Tongue (tissue), 2 donors: ENCODE measurements around the gene KCNJ12. TPM values are rescaled to one million over a fixed set of nuclear protein-coding genes. Genes with fewer than 3 reads are reported as not detected.
"Not testable (repeated sequence)": the region's sequence is repeated elsewhere in the genome, so short reads cannot be mapped to it uniquely, and the experiment has no call there.

ENCODE experiments used
- DNase-seq: peaks from one replicate; pipeline ENCODE4 v3.0.0-alpha.2; 2015
- total RNA-seq: library from RNA; depleted of rRNA; stranded (reverse); fragments of >200 nt; gene quantifications from one replicate; pipeline ENCODE4 v1.2.3, GENCODE V29; 2014

Gene KCNJ12
- total RNA-seq, 1 donor from 2014 or later = 34.0 TPM

DNA sequence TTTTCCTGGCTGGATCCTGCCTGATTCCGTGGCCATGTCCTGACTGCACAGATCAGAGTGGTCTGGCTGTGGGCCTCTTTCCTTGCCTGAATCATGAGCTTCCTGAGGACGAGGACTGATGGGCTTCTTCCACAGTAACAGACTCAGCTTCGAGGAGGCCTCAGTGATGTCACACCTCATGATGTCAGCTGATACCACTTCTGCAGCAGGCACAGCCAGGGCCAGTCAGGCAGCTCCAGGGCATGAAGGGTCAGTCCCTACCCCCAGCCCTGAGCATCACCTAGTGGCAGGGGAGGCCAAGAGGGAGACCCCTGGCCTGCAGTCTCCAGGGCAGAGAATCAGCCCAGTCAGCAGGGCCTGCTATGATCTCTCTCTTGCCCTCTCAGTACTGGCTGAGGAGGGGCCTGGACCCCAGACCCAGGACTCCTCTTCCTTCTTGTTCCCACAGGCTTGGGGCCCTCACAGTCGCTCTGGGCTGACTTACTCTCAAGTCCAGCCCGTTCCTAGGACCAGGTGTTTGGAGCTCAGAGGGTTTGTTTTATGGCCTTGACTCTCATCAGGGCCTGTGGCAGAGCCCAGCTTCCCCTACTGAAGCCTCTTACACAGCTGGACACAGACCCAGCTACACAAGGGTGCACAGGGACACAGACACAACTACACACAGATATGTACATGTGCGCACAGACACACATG is 26.7 kb upstream of the KCNJ12 start:
- not testable (repeated sequence) for DNase-seq

DNA sequence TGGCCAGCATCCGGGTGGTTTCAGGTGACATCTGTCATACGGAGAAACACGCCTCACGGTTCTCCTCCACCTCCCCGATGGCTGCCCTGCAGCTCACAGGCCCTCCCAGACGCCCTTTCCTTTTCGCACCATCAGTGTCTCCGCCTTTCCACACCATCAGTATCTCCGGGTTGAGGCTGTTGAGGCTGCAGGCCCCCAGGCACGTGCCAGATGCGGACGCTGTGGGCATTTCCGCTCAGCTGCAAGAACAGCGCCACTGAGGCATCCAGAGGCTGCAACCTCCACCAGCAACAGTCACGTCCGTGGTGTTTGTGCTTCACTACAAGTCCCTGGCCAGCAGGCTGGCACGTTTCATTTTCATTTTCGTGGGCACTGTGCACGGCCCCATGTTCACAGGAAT is 25.7 kb upstream of the KCNJ12 start:
- DNase-seq = not testable (repeated sequence)

DNA sequence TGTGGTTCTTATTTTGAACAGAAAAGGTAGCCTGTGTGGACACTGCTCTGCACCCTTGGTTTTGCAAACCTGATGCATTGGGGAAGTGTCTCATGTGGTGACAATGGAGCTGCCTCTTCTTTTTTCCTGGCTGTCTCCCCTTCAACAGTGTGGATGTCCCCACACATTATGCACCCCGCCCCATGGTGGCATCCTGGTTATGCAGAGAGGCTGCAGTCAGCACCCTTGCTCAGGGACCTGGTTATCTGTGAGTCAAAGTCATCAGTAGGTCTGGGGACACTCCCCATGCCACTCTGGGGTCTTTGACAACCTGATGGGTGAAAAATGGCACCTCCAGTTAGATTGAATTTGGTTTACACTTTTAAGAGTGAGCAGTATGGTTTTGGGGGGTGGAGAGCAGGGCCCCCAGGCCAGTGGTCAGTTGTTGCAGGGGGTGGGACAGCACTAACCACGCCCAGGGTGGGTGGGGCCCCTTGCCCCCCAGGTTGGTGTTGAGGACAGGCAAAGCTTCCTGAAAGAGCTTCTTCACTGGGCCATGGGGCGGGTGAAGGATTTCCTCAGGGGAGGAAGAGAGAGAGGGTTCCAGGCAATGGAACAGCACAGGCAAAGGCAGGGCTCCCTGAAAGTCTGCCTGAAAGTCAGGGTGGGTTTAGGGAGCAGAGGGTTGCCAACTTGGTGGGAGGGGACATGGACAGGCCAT is 24.6 kb upstream of the KCNJ12 start:
- no peak for DNase-seq

DNA sequence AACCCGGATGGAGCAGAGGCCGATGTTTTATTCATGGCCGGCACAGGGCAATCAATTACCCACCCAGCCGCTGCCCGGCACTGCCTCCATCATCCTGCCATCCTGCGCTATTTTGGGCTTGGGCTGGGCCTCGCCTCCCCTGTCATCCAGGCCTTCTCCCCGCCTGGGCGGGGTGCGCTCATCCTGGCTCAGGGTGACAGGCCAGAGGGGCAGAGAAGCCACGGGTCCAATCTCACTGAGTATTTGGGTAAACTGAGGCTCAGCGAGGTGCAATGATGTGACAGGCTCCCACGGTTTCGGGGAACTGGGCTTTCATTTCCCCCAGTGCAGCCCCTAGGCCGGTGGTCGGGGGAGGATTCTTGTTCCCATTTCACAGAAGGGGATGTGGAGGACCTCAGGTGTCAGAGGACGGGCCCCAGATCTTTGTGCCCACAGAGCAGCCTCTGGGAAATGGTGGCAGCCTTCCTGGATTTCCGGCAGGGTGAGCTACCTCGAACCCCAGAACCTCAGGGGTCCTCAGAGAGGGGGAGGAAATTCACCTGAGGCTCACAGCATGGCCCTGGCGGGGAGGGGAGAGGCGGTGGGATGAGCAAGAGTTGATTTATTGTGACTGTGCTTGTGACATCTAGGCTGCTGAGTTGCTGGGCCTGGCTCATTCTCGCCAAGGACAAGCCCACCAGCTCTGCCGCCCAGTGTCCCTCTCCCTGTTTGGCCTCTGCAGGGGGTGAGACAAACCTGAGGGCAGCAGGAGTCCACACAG is 23.8 kb upstream of the KCNJ12 start:
- DNase-seq = no peak

DNA sequence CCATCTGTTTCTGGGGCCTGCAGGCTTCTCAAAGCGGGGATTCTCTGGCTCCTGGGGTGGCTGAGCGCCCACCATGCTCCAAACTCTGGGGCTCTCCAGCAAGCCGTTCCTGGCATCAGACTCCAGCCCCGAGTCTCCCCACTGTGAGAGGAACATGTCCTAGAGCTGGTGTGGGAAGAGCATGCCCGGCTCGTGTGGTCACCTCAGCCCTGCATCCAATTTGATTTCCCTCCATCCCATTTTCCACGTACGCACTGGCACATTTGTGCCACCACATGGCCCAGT is 23.2 kb upstream of the KCNJ12 start:
- DNase-seq = no peak

DNA sequence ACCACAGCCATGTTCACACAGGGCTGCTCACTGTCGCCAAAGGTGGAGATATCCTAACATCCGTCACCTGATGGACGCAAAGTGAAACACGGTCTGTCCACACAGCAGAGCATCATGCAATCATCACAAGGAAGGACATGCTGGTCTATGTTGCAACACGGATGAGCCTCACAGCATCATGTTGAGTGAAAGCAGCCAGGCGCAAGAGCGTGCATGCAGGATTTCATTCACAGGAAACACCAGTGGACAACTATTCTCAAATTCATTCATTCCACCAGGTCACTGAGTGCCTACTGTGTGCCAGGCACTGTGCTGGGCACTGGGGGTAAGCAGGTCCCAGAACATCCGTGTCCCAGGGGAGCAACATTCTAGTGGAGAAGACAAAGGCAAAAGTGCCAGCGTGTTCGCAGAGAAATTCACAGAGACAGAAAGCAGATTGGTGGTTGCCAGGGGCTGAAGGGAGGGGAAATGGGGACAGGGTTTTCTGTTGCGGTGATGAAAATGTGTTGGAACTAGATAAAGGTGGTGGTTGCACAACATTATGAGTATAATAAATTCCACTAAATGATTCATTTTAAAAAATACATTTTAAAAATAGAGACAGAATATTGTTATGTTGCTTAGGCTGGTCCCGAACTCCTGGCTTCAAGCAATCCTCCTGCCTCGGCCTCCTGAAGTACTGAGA is 22.7 kb upstream of the KCNJ12 start:
- DNase-seq = no peak

DNA sequence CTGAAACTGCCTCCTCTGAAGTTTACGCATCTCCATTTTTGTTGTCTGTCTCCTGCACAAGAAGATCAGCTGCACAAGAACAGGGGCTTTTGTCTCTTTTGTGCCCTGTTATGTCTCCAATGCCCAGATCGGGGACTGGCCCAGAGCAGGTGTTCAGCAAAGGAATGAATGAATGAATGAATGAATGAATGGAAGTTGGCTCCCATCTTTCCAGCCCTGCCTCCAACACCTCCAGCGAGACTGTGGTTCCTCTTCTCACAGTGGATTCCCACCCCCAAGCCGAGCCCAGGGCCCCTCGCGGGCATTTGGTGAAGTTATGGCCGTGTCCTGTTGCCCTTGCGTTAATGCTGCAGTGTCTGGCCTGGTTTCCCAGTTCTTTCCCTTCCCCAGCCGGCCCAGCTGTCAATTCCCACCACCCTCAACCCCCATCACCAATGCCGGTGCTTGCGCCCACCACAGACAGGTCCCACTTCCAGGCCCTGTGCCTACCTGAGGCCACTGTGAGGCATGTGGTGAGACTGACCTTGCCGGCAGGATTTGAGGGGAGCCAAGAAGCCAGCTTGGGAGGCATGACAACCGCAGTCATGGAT is 21.3 kb upstream of the KCNJ12 start:
- no peak for DNase-seq

DNA sequence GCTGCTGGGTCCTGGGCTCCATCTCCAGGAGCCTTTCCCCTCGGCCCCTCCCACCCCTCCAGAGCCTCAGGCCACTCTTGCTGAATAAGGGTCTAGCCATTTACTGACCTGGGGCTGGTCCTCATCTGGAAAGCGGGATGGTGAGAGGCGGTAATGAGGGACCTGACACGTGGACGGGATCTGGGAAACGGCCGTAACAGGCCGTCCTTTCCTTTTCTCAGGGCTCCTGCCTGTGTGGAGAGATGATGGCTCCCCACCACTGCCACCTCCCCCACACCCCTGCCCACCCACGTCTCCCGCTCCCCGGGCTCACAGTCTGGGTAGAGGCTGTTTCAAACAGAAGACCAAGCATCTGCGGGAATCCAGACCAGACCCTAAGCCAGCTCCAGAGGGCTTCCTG is 20.6 kb upstream of the KCNJ12 start:
- DNase-seq = no peak

DNA sequence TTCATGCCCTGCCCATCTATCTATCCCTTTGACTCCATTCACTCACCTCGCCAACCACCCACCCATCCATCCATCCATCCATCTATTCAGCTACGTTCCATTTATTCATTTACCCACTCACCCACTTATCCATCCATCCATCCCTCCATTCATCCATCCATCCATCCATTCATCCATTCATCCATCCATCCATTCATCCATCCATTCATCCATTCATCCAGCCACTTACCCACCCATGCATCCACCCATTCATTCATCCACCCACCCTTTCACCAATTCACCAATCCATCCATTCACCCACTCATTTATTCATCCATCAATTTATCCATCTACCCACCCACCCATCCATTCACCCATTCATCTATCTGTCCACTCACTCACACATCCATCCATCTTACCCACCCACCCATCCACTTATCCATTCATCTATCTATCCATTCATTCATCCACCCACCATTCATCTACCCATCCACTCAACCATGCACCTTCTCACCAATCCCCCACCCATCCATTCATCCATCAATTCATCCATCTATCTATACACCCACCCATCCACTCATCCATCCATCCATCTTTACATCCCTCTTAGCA is 19.5 kb upstream of the KCNJ12 start:
- no peak for DNase-seq

DNA sequence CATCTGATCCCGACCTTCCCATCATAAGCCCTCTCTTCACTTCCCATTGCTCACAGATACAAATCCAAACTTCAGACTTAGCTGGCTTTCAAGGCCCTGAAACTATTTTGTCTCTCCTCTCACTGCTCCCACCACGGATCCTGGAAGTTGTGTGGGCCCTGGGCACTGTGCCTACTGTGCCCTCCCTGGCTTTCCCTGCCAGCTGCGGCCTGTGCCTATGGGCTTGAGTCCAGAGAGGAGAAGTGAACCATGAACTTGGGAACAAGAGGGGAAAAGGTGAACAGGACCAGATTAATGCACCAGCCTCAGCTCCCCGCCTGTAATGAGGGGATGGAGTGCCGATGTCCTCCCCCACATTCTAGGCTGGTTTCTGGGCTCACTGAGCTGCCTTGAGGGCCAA is 18.9 kb upstream of the KCNJ12 start:
- peak; percentile 41 for DNase-seq

DNA sequence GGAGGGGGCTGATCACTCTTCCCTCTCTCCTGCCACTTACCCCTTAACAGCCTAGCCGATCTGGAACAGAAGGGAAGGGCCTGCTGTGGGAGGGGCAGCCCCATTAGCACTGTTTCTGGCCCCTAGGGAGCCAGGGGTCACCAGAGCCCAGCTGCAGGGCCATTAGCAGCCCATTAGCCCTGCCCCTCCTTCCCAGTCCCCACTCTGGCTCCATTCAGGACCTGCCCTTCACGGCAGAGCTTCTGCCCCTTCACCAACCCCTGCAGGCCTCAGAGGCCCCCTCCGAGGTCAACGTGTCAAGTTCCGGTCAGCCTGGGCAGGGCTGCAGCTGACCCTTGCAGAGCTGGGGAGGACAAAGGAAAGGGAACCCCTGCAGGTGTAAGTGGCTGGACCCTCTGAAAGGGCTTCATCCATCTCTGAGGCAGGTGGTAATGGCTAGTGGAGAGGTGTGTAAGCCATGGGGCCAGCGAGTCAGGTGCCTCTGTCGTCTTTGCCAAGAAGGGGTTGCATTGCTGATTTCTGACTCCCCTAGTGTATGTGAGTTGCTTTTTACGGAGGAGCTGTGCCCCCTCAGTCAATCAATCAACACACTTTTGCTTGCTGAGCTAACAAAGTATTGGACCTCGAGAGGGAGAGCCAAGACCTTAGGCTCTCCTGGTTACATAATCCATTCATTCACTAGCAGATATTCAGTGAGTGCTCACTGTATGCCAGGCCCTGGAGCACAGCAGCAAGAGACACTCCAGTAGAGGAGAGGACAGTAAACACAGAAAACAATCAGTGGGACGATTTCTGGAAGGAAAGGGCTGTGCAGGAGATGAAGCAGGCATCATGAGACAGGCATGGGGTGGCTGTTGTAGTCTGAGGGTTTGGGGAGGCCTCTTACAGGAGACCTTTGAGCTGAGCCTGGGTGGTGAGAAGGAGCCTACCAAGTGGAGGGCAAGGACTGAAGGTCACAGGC is 18.2 kb upstream of the KCNJ12 start:
- DNase-seq = no peak

DNA sequence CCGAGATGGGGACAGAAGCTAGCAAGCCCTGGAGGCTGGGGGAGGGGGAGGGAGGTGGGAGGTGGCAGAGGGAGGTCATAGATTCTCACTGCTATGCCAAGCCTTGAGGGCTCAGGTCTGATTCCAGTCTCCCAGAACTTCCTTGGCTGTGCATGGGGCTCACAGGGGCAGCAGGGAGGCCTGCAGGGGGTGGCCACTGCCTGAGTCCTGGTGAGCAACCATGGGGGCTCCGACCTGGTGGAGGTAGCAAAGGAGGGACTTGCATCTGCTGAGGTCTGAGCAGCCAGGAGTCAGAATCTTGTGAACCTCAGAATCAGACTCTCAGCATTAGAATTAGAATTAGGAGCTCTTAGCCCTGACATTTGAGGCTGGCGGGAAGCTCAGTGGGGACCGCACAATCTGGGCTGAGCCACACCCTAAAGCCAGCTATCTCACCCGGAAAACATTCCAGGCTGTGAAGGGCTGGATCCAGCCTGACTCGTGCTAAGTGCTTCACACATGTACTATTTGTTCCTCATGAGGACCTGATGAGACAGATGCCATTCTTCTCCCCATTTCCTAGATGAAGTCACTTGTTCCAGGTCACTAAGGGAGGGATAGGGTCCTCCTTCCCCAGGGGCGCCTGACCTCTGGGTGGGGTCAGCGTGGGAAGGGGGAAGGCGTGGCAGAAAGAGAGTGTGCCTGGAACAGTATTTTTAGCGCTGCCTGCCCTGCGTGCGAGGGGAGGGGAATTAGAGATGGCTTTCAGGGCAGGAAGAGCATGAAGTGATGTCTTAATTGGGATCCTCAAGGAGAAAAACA is 17.3 kb upstream of the KCNJ12 start:
- peak; percentile 77 for DNase-seq

DNA sequence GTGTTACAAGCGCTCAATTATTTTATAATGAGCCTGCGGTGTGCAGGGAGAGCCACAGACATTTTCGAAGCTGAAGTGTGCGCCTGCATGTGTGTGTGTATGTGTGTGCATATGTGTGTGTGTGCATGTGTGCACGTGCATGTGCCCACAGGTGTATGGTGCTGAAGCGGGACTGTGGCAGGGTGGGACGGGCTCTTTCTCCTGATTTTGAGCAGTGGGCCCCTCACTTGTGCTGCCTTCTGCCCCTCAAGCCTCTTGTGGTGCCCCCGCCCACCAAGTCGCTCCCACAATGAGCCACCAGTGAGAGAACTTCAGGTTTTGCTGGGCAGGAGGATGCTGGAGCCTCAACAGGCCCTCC is 16.7 kb upstream of the KCNJ12 start:
- DNase-seq = no peak

DNA sequence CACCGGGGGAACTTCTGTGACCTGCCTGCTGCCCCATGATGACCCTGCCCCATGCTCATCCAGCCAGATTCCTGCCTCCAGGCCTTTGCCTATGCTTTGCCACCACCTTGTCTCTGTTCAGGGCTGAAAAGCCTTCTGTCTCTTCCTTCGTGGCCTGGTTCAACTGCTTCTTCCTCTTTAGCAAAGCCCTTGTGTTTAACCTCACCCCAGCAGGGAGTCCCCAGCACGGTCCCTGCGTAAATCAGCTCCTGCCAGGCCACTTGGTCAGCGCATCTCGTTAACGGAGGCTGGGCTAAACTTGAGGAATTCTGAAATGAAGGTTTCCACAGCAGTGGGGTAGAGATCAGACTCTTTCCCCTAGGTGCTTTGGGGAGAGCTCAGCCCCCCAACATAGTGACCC is 16.1 kb upstream of the KCNJ12 start:
- DNase-seq = no peak

DNA sequence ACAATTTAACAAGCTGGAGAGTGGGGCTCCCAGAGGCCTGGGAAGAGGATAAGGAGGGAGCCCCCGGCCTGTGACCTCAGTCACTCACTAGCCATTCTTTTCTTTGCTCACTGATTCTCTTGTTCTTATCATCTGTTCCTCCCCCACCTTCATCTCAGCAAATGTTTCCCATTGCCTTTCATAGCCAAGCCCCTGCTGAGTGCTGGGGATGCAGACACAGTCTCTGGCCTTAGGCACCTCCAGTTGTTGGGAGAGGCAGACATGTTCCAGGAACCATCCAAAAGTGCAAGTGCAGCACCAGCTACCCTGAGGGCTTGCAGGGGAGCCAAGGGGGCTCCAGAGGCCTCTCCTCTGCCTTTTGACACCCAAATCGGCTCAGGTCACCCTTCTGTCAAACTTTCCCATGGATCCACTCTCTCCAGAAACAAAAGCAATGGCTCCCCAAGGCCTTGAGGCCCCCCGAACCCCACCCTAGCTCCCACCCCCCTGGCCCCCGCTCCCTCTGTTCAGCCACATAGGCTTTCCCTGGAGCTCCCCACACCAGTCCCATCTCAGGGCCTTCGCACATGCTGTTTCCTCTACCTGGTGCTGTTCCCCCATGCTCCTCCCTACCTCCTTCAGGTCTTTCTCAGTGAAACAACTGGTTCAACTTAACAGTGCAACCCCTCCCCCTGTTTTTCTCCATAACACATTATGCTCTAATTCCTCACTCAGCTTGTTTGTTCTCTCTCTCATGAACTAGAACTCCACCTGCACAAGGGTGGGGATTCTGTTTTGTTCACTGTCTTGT is 14.9 kb upstream of the KCNJ12 start:
- no peak for DNase-seq

DNA sequence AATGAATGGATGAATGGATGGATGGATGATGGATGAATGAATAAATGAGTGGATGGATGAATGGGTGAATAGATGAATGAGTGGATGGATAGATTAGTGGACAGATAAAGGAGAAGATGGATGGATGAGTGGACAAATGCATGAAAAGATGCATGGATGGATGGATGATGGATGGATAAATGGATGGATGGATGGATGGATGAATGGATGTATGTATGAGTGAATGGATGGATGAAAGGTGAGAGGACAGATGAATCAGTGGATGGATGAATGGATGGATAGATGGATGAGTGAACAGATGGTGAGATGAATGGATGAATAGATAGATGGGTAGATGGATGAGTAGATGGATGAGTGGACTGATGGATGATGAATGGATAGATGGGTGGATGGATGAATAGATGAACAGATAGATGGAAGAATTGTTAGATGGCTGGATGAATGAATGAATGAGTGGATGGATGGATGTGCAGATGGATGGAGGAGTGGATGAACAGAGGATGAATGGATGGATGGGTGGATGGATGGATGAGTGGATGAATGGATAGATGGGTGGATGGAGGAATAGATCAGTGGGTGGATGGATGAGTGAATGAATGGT is 13.7 kb upstream of the KCNJ12 start:
- no peak for DNase-seq

DNA sequence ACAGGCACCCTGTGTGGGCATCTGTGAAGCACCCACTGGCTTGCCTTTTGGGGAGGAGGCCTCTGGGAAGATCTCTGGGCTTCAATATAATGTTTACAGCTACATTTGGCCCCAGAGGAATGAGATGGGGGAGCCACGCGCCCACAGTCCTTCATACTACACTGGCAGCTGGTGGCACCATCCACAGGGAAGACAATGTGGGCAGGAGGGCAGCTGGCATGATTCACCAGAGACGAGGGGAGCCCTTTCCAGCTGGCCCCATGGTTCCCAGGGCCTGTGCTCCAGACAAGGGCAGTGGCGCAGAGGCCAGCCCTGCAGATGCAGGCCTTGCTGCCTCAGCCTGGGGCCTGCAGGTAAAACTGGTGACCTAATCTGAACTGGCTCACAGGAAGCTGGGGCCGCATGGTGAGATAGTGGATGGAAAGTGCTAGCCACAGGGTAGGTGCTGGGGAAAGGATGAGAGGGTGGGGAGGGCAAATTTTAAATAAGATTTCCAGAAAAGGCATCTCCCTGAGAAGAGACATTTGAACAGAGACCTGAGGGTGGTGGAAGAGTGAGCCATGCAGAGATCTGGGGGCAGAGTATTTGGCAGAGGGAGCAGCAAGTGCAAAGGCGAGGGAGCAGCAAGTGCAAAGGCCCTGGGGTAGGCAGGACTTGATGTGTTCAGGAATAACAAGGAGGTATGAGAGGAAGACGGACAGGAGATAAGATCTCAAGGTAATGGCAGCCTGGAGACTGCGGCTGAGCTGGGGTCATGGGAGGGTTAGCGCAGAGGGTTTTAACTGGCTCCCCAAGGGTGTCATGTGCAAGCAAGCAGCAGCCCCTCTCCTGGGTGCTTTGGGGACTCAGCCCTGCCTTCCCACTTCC is 12.1 kb upstream of the KCNJ12 start:
- DNase-seq = no peak

DNA sequence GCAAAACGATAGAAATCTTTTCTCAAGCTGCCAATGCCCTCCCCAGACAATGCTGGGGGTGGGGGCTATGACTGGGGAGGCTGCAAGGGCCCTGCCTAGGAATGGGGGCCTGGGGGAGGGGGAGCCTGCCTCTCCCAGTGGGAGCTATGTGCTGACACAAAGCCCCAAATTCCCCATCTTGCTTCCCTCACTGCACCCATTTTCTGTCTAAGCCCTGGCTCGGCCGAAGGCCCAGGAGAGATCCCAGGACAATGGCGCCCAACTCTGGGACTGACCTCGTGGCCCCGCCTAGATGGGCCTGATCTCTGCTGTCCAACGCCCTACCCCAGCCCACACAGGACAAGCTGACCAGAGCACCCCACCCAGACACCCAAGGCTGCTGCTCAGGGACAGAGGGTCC is 11.1 kb upstream of the KCNJ12 start:
- no peak for DNase-seq
